ENCODE data around the gene CHP1. TPM values are rescaled to one million over a fixed set of nuclear protein-coding genes. Genes with fewer than 3 reads are reported as not detected.

Gene CHP1
- total RNA-seq, 2 experiments from 2014 or later, result 32.4 to 52.4 TPM

- ChIA-PET CTCF (ENCODE audit: unreplicated experiment) (no interaction called here), POLR2A (interaction anchor here (0.7 kb wide), 2 partner anchors 19 to 880 kb away, joined by 3 to 6 read pairs; no protein-coding TSS in a partner anchor)
- H3K9me2 ChIP-seq (ENCODE audit: insufficient read depth, low read length), result no peaks in the 10 kb centered on the region
- H3K79me2 ChIP-seq (ENCODE audit: insufficient read depth, low read depth, low read length), result peaks cover 12% of the 10 kb centered on the region; the same call in 1 of the 2 replicates
- peak overlapping the region; percentile 96 for H3K4me2 ChIP-seq (ENCODE audit: low read length)
- TF ChIP-seq CTCF (conservative IDR thresholded peaks at IDR 0.05; ENCODE audit: low read length) (no peak), EZH2phosphoT487 (IDR thresholded peaks at IDR 0.05; ENCODE audit: borderline replicate concordance, low read depth, low read length) (no peak)
- BruUV-seq (replicated peaks), result no TSS peak
- no peaks in the 10 kb centered on the region for H4K20me1 ChIP-seq (ENCODE audit: insufficient read depth, low read length)
- peak overlapping the region; percentile 47 for H3K27ac ChIP-seq (ENCODE audit: low read depth, low read length, poor library complexity, severe bottlenecking)
- no peaks in the 10 kb centered on the region for H3K36me3 ChIP-seq (ENCODE audit: insufficient read depth, low read length)
- H3K9me3 ChIP-seq (ENCODE audit: low read length), result peaks cover 8% of the 10 kb centered on the region; the same call in 1 of the 2 replicates
- H3K4me3 ChIP-seq (ENCODE audit: low read depth, low read length, poor library complexity, severe bottlenecking), result peak overlapping the region; percentile 86
- peak overlapping the region; percentile 86; the same call in 1 of the 2 replicates for H2AFZ ChIP-seq (ENCODE audit: low read length)
- no peak for DNase-seq (ENCODE audit: low spot score)
- intact Hi-C loops (cut with micrococcal nuclease; ENCODE audit: unreplicated experiment), result loop anchor here (2.0 to 5.0 kb wide), 2 partner anchors 52 to 113 kb away; partner anchors contain the start of gene INO80
- peaks cover 16% of the 10 kb centered on the region for H3K4me1 ChIP-seq (ENCODE audit: insufficient read depth, low read length, poor library complexity, severe bottlenecking)
These were observed 771 bp upstream of the CHP1 start for GRCh38 chr15:41230345-41230649.

- peaks cover 12% of the 10 kb centered on the region; the same call in 1 of the 2 replicates for H3K79me2 ChIP-seq (ENCODE audit: insufficient read depth, low read depth, low read length)
- no peaks in the 10 kb centered on the region for H4K20me1 ChIP-seq (ENCODE audit: insufficient read depth, low read length)
- H3K9me2 ChIP-seq (ENCODE audit: insufficient read depth, low read length), result no peaks in the 10 kb centered on the region
- H3K27ac ChIP-seq (ENCODE audit: low read depth, low read length, poor library complexity, severe bottlenecking), result peak overlapping the region; percentile 47
- H3K4me3 ChIP-seq (ENCODE audit: low read depth, low read length, poor library complexity, severe bottlenecking), result peak overlapping the region; percentile 86
- intact Hi-C loops (cut with micrococcal nuclease; ENCODE audit: unreplicated experiment), result loop anchor here (1.0 to 5.0 kb wide), 4 partner anchors 51 to 325 kb away; partner anchors contain the start of genes INO80, NUSAP1 and OIP5
- H3K4me1 ChIP-seq (ENCODE audit: insufficient read depth, low read length, poor library complexity, severe bottlenecking), result peaks cover 16% of the 10 kb centered on the region
- TF ChIP-seq EZH2phosphoT487 (IDR thresholded peaks at IDR 0.05; ENCODE audit: borderline replicate concordance, low read depth, low read length) (no peak), CTCF (conservative IDR thresholded peaks at IDR 0.05; ENCODE audit: low read length) (no peak)
- BruUV-seq (replicated peaks), result no TSS peak
- DNase-seq (ENCODE audit: low spot score), result no peak
- H3K4me2 ChIP-seq (ENCODE audit: low read length), result peak overlapping the region; percentile 96
- POLR2A ChIA-PET, result interaction anchor here (0.5 to 1.0 kb wide), 7 partner anchors 12 to 323 kb away, joined by 3 to 6 read pairs (median 3); partner anchors contain the start of genes NUSAP1 and OIP5
- CTCF ChIA-PET (ENCODE audit: unreplicated experiment), result interaction anchor here (0.5 to 1.1 kb wide), 2 partner anchors 324 to 397 kb away, joined by 3 to 4 read pairs; no protein-coding TSS in a partner anchor
- H3K36me3 ChIP-seq (ENCODE audit: insufficient read depth, low read length), result no peaks in the 10 kb centered on the region
- H3K9me3 ChIP-seq (ENCODE audit: low read length), result peaks cover 8% of the 10 kb centered on the region; the same call in 1 of the 2 replicates
- peak overlapping the region; percentile 86 for H2AFZ ChIP-seq (ENCODE audit: low read length)
These were observed 556 bp downstream of the CHP1 start for GRCh38 chr15:41231422-41232226.

Measured in OCI-LY7 (cell line).